Gastroesophageal sphincter (tissue), 4 donors: Measurements from ENCODE around the gene FOXN1. TPM values are rescaled to one million over a fixed set of nuclear protein-coding genes. Genes with fewer than 3 reads are reported as not detected.

ENCODE experiments used
- ATAC-seq: fragments of 150-250 bp; one replicate; pipeline ENCODE4 v1.9.1; 2016; ENCODE audit warnings: mild to moderate bottlenecking, moderate library complexity
- H3K27ac ChIP-seq, 4 donors: fragments of 200-600 bp; sonication (generic) in 3 of 4; 1 replicate in 3 of 4; 2 replicates in 1 of 4; pipeline ENCODE4 v1.5.1; 2016 to 2019
- H3K27me3 ChIP-seq: fragments of 200-600 bp; sonication (generic); one replicate; pipeline ENCODE4 v1.5.1; 2019
- H3K36me3 ChIP-seq, 2 donors: fragments of 200-600 bp; sonication (generic); one replicate each; pipeline ENCODE4 v1.5.1; 2019; ENCODE audit warnings: control low read depth in 1 of 2
- H3K4me1 ChIP-seq, 3 donors: fragments of 200-600 bp; sonication (generic); 1 replicate in 2 of 3; 2 replicates in 1 of 3; pipeline ENCODE4 v1.5.1; 2016 to 2019; ENCODE audit warnings: control low read depth in 2 of 3
- H3K4me3 ChIP-seq, 2 donors: fragments of 200-600 bp; sonication (generic); one replicate each; pipeline ENCODE4 v1.5.1; 2019; ENCODE audit warnings: mild to moderate bottlenecking in 1 of 2, moderate library complexity in 1 of 2
- H3K9me3 ChIP-seq, 3 donors: fragments of 200-600 bp; sonication (generic); one replicate each; pipeline ENCODE4 v1.5.1; 2017 to 2019; ENCODE audit warnings: control low read depth in 2 of 3
- EP300 ChIP-seq: sonication (generic); formaldehyde crosslinking; IDR thresholded peaks from one replicate; pipeline ENCODE4 v1.6.1; 2017; ENCODE audit warnings: antibody characterized with exemption, mild to moderate bottlenecking
- POLR2A ChIP-seq, 2 donors: fragments of 450-650 bp; IDR thresholded peaks; one replicate each; pipeline ENCODE4 v1.6.1; 2017; ENCODE audit warnings: antibody characterized with exemption in 2 of 2, mild to moderate bottlenecking in 2 of 2, moderate library complexity in 1 of 2
- POLR2AphosphoS5 ChIP-seq: sonication (generic); formaldehyde crosslinking; IDR thresholded peaks from one replicate; pipeline ENCODE4 v1.6.1; 2017; ENCODE audit warnings: antibody characterized with exemption
- WGBS, 2 donors: methylation state at CpG; one replicate each; pipeline ENCODE4 v1.1.5; 2018; ENCODE audit warnings: low coverage in 1 of 2; 5-methylcytosine and 5-hydroxymethylcytosine counted together
- total RNA-seq, 4 donors: library from RNA; depleted of rRNA; stranded (reverse); fragments of >200 nt; gene quantifications; one replicate each; pipeline ENCODE4 v1.1.0, GENCODE V29; 2016
- TF ChIP-seq, protein P1 (sequence below), 4 experiments: fragments of 200-600 bp in 2 of 4; fragments of 450-650 bp in 2 of 4; sonication (generic) in 1 of 4; IDR thresholded peaks; one replicate each; pipeline ENCODE4 v1.5.1; 2017 to 2019; ENCODE audit warnings: antibody characterized with exemption in 4 of 4, mild to moderate bottlenecking in 2 of 4, moderate library complexity in 2 of 4

The FOXN1 gene
- total RNA-seq, 4 donors from 2014 or later, result 0.15 TPM; not detected in 3

GRCh38 chr17:28528327-28529012, 22.3 kb downstream of the FOXN1 start:
- no peaks in the 10 kb centered on the region for H3K36me3 ChIP-seq
- peaks cover 0 to 9% (median 0%) of the 10 kb centered on the region in 3 donors for H3K4me1 ChIP-seq
- H3K9me3 ChIP-seq, result no peaks in the 10 kb centered on the region
- H3K4me3 ChIP-seq, result no peak overlapping the region
- no peak overlapping the region for H3K27ac ChIP-seq
- WGBS, 2 donors, result 68 to 100% methylated on average over 4 of the region's 9 CpGs
- TF ChIP-seq EP300, result no peak
- TF ChIP-seq, protein P1, sequence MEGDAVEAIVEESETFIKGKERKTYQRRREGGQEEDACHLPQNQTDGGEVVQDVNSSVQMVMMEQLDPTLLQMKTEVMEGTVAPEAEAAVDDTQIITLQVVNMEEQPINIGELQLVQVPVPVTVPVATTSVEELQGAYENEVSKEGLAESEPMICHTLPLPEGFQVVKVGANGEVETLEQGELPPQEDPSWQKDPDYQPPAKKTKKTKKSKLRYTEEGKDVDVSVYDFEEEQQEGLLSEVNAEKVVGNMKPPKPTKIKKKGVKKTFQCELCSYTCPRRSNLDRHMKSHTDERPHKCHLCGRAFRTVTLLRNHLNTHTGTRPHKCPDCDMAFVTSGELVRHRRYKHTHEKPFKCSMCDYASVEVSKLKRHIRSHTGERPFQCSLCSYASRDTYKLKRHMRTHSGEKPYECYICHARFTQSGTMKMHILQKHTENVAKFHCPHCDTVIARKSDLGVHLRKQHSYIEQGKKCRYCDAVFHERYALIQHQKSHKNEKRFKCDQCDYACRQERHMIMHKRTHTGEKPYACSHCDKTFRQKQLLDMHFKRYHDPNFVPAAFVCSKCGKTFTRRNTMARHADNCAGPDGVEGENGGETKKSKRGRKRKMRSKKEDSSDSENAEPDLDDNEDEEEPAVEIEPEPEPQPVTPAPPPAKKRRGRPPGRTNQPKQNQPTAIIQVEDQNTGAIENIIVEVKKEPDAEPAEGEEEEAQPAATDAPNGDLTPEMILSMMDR (IDR thresholded peaks at IDR 0.05), result no peak
- H3K27me3 ChIP-seq, result peaks cover 27% of the 10 kb centered on the region
- no peak for ATAC-seq

GRCh38 chr17:28529013-28529400, 22.9 kb downstream of the FOXN1 start:
- WGBS, 2 donors, result no CpG with 5 or more reads among the region's 3 CpGs
- H3K4me1 ChIP-seq, result peaks cover 0 to 9% (median 0%) of the 10 kb centered on the region in 3 donors
- no peak overlapping the region for H3K4me3 ChIP-seq
- peaks cover 27% of the 10 kb centered on the region for H3K27me3 ChIP-seq
- ATAC-seq, result no peak
- TF ChIP-seq EP300 (no peak), POLR2AphosphoS5 (no peak), POLR2A (IDR thresholded peaks at IDR 0.05) (no peak)
- TF ChIP-seq, protein P1 (IDR thresholded peaks at IDR 0.05), result no peak
- H3K36me3 ChIP-seq, result no peaks in the 10 kb centered on the region
- no peaks in the 10 kb centered on the region for H3K9me3 ChIP-seq
- H3K27ac ChIP-seq, result no peak overlapping the region

DNA sequence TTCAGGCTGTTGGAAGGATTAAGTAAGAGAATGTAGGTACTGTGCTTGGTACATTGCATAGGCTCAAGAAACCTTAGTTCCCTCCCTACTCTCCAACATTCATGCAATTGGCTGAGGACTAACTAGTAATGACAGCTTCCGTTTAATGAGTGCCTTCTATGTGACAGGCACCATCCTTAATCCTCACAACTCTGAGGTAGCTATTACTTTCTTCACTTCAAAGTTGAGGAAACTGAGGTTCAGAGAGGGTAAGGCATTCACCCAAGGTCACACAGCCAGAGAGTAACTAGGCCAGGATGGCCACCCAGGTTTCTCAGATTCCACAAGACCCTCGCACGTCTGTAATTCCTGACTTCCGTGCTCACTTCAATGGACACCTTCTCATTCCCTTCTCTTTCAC, 24.1 kb downstream of the FOXN1 start:
- TF ChIP-seq EP300, result no peak
- TF ChIP-seq, protein P1 (IDR thresholded peaks at IDR 0.05), result no peak
- TF ChIP-seq POLR2A (IDR thresholded peaks at IDR 0.05), result no peak
- no peak for TF ChIP-seq POLR2AphosphoS5
- WGBS, 2 donors, result 60 to 71% methylated on average over 4 of the region's 4 CpGs
- Histone ChIP-seq H3K36me3 (no peaks in the 10 kb centered on the region), H3K4me3 (no peak overlapping the region), H3K27me3 (peaks cover 27% of the 10 kb centered on the region), H3K27ac (no peak overlapping the region), H3K9me3 (no peaks in the 10 kb centered on the region), H3K4me1 (peaks cover 0 to 4% (median 0%) of the 10 kb centered on the region in 3 donors)
- ATAC-seq, result no peak

GRCh38 chr17:28530926-28531325, 24.8 kb downstream of the FOXN1 start:
- ATAC-seq, result no peak
- TF ChIP-seq POLR2AphosphoS5, result no peak
- TF ChIP-seq, protein P1 (IDR thresholded peaks at IDR 0.05), result no peak
- no peak for TF ChIP-seq EP300
- no peak for TF ChIP-seq POLR2A (IDR thresholded peaks at IDR 0.05)
- H3K27me3 ChIP-seq, result peaks cover 27% of the 10 kb centered on the region
- H3K9me3 ChIP-seq, result no peaks in the 10 kb centered on the region
- H3K36me3 ChIP-seq, result no peaks in the 10 kb centered on the region
- H3K4me1 ChIP-seq, result no peaks in the 10 kb centered on the region
- no peak overlapping the region for H3K4me3 ChIP-seq
- H3K27ac ChIP-seq, result no peak overlapping the region
- WGBS, 2 donors, result 73% methylated on average over 2 of the region's 7 CpGs; no CpG with 5 or more reads in 1 of the 2 donors
